ENCODE measurements around the gene IFIT1.
"Not testable (repeated sequence)": the region's sequence is repeated elsewhere in the genome, so short reads cannot be mapped to it uniquely, and the experiment has no call there.

Gene IFIT1

DNA sequence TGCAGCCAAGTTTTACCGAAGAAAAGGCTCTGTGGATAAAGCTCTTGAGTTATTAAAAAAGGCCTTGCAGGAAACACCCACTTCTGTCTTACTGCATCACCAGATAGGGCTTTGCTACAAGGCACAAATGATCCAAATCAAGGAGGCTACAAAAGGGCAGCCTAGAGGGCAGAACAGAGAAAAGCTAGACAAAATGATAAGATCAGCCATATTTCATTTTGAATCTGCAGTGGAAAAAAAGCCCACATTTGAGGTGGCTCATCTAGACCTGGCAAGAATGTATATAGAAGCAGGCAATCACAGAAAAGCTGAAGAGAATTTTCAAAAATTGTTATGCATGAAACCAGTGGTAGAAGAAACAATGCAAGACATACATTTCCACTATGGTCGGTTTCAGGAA is 10.6 kb downstream of the IFIT1 start:
- DNase-seq: no peak

DNA sequence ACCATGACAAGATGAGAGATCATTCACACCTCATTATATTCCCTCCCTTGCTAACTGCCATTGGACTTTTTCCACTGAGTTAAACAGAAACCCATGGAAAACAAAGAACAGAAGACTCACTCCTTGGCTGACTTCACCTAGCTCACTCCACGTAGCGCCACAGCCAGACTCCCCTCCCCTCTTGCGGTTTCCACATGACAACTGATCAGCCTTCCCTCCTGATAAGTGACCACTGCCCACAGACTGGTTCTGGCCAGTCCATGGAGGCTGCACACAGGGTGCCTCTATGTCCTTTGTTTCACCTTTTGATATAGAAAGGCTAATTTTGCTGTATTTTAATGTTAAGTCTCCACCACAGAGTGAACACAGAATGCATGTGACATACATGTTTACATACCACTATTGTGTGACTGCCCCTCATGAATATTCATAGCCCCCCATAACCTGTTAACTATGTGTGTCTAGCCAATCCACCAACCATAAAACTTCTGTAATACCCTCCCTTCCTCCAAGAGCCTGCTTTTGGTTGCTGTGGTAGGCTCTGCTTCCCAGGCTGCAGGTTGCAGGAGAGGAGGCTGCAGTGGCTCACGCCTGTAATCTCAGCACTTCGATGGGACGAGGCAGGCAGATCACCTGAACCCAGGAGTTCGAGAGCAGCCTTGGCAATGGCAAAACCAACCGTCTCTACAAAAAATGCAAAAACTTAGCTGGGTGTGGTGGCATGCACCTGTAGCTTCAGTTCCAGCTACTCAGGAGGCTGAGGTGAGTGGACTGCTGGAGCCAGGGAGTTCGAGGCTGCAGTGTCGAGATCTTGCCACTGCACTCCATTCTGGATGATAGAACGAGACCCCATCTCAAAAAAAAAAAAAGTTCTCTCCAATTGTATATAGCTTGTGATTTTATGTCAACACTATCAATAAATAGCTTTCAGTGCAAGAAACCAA is 12.0 kb downstream of the IFIT1 start:
- no peak for DNase-seq

DNA sequence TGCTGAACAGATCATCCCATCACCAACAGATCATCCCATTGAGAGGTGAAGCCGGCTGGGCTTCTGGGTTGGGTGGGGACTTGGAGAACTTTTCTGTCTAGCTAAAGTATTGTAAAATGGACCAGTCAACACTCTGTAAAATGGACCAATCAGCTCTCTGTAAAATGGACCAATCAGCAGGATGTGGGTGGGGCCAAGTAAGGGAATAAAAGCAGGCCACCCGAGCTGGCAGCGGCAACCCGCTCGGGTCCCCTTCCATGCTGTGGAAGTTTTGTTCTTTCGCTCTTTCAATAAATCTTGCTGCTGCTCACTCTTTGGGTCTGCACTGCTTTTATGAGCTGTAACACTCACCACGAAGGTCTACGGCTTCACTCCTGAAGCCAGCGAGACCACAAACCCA is 13.8 kb downstream of the IFIT1 start:
- not testable (repeated sequence) for DNase-seq

DNA sequence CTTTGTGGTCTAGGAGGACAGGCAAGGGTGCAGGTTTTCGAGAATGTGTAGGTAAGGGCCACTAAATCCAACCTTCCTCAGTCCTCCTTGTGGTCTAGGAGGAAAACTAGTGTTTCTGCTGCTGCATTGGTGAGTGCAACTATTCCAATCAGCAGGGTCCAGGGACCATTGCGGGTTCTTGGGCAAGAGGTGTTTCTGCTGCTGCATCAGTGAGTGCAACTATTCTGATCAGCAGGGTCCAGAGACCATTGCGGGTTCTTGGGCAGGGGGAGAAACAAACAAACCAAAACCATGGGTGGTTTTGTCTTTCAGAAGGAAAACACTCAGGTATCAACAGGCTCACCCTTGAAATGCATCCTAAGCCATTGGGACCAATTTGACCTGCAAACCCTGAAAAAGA is 15.4 kb downstream of the IFIT1 start:
- not testable (repeated sequence) for DNase-seq

DNA sequence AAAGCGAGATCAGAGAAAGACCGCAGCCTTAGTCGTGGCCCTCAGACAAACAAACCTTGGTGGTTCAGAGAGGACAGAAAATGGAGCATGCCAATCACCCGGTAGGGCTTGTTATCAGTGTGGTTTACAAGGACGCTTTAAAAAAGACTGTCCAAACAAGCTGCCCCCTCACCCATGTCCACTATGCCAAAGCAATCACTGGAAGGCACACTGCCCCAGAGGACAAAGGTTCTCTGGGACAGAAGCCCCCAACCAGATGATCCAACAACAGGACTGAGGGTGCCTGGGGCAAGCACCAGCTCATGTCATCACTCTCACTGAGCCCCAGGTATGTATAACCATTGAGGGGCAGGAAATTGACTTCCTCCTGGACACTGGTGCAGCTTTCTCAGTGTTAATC is 16.9 kb downstream of the IFIT1 start:
- not testable (repeated sequence) for DNase-seq

DNA sequence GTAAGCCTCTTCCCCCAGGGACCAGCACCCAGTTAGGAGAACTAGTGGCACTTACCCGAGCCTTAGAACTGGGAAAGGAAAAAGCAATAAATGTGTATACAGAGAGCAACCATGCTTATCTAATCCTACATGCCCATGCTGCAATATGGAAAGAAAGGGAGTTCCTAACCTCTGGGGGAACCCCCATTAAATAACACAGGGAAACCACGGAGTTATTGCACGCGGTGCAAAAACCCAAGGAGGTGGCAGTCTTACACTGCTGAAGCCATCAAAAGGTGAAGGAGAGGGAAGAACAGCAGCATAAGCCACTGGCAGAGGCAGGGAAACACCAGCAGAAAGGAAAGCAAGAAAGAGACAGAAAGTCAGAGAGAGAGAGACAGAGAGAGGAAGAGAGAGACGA is 18.1 kb downstream of the IFIT1 start:
- not testable (repeated sequence) for DNase-seq

DNA sequence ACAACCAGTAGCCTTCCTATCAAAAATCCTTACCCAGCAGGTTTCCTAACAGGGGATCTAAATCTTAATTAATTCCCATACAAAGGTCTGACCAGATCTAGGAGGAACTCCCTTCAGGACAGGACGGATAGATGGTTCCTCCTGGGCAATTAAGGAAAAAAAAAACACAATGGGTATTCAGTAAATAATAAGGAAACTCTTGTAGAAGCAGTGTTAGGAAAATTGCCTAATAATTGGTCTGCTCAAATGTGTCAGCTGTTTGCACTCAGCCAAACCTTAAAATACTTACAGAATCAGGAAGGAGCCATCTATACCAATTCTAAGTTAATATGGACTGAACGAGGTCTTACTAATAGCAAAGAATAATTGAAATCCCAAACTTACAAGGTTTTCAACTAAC is 18.7 kb downstream of the IFIT1 start:
- DNase-seq: not testable (repeated sequence)

DNA sequence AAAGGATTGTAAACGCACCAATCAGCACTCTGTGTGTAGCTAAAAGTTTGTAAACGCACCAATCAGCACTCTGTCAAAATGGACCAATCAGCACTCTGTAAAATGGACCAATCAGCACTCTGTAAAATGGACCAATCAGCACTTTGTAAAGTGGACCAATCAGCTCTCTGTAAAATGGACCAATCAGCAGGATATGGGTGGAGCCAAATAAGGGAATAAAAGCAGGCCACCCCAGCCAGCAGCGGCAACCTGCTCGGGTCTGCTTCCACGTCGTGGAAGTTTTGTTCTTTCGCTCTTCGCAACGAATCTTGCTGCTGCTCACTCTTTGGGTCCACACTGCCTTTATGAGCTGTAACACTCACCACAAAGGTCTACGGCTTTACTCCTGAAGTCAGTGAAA is 19.9 kb downstream of the IFIT1 start:
- not testable (repeated sequence) for DNase-seq

DNA sequence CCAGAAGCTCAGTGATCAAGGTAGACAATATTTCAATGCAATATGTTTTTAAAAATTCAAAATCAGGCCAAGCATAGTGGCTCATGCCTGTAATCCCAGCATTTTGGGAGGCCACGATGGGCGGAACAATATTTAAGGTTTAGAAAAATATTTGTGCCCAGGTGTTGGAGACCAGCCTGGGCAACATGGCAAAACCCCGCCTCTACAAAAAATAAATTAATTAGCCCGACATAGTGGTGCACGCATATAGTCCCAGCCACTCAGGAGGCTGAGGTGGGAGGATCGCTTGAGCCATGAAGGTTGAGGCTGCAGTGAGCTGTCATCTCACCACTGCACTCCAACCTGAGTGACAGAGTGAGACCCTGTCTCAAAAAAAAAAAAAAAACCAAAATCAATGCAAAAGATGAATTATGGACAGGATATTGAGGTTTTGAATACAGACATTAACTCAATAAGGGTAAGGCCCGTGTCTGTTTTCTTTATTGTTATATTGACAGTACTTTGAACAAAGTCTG is 21.0 kb downstream of the IFIT1 start:
- no peak for DNase-seq

DNA sequence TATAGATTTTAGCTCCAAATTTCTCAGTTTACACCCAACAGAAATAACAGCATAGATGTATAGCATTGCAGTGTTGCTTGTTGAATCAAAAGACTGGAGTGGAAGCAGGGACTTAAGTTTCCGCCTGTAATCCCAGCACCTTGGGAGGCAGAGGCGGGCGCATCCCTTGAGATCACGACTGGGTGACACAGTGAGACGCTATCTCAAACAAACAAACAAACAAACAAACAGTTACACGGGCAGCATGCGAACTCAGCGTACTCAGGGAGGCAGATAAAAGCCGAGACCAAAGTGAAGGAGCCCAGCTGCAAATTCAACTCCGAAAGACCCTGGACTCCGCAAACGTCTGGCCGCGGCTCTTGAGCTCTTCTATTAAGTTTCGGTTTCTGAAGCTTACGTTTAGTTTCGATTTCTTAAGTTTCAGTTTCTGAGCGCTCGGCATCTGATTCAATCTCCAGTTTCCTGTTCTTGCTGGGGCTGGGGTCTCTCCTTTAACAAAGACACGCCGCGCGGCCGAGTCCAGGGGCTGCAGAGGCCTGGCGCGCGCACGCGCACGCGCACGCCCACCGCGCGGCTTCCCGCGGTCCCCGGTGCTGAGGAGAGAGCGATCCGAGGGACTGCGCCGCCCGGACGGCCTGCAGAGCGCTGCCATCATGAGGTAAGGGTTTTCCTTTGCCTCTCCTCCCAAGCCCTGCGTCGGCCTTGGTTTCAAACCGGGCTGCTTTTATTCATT is 21.9 kb downstream of the IFIT1 start, which contains the start of gene IFIT5:
Gene IFIT5, plus strand, starts transcription at position 423 of the 733 bp plus-strand sequence. Its CDS starts 231 bp downstream, at position 654.
- DNase-seq: peak; percentile 88

DNA sequence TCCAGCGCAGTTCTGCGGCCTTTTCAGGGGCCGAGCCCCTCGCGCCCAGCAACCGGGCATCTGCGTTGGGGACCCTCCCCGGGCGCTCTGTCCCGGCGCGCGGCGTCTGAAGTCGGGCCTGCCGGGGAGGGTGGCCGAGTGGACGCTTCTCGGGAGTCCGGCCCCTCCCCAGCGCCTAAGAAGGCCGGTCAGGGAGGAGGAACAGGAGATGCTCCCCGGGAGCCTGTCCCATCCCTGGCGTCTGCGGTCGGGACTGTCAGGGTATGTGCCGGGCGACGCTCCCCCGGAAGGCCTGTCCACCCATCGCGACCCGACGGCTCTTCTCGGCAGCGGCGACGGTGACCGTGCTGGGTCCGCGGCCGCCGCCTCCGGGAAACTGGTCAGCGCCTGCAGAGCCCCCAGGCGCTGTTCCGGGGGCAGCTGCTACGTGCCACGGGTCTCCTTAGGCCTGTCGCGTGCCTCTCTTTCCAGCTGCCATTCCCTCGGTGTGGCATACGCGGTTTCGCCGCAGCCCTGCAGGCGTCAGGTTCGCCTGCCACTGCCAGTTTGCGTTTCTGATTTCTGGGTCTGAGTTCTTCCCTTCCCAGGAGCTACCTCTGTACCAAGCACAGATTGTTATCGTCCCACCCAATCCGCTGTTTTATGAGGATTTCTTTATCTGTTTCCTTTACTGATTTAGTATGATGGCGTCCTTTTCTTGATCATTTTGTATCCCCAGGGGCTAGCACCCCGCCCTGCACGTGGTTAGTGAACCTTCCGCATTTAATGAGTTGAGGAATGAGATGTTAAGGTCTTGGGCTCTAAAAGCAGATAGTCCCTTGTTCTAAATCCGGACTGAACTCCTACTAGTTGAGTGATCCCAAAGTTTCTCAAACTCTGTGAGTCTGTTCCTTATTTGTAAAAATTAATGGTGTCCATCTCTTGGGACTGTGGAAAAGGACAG is 22.7 kb downstream of the IFIT1 start:
- peak; percentile 65 for DNase-seq

DNA sequence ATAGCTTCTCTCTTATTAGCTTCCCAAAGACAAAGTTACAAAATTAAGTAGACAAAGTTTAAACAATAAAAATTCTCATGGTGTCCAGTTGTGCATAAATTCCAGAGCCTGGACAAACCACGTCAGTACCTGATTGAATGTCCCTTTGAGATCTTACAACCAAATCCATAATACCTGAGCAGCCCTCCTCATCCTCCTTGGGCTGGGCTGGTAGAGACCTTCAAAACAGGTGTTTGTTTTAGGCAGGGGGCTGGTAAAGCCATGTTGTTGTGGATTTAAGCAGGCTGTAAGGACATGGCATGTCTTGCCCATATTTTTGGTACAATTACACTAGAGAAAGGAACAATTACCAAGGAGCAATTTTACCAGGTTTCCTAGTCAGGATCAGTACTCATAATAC is 24.0 kb downstream of the IFIT1 start:
- DNase-seq: no peak

DNA sequence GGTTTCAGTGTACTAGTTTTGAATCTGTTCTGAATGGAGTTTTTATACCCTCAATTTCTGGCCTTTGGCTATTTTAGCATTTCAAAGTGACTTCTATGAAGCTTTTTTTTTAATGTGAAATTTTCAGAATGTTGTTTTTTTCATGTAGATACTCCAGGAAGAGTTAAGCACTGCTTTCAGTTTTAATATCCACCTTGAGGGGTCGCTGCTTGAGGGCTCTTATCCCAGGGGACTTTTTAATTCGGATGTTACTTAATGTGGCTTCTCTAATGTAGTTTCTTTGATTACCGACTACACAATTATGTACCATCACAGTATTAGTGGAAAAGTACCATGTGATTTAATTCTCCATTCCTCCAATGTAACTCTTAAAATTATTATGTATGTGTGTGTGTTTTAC is 27.1 kb downstream of the IFIT1 start:
- DNase-seq: no peak

DNA sequence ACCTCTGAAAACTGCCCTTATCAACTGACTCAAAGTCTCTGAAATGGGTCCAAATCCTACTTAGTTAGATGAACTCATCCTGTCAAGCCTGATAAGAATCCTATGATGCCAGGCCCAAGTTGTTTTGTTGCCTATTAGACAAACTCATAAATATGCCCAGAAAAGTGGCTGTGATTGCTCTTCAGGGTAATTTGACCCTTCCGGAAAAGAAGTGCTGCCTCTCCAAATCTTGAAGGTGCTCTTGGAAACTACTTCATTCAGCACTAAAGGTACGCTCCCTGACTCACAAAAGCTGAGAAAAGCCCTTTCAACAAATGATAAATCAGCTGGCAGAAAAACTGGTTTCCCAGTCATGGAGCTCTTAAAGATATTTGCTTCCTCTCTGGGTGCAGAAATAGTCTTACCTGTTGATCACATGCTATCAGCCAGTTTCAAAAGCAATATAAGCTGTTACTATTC is 28.6 kb downstream of the IFIT1 start:
- no peak for DNase-seq

DNA sequence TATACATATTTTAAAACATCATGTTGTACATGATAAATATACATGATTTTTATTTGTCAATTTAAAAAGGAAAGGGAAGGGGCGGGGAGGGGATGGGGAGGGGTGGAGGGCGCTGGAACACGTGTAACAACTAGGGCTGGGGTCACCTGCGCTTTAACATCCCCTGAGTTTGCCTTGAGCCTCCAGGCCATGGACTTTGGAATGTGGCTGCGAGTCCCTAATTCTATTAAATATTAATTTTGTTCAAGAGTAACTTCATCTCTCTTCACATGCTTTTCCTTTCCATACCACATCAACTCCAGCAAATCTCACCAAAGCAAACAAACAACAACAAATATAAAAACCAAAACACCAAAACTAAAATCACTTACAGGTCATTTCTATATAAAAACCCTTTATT is 32.6 kb downstream of the IFIT1 start:
- DNase-seq: no peak

DNA sequence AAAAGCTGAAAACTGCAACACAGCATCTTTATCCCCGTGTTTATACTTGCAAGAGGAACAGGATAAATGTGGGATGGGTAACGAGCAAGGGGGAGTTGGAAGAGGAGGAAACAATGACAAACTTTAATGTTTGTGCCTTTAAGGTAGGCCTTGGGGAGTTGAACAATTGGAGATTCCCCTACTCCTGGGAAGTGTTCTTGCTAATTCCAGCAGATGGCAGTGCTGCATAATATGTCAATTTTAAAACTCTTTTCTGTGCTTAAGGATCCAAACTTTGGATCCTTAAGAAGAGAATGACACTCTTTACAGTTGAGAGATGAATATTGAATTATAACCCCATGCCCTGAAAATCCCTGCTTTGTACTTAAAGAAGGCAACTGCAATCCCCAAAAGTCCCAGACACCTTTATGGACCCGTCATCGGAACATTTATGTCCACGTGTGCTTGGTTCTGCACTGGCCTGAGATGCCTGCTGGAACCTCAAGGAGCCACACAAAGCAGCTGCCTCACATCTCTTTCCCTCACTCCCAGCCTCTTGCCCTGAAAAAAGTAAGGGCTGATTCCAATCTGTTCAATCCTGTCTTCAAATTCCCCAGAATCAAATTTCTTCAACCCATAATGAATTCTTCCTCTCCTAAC is 33.9 kb downstream of the IFIT1 start:
- DNase-seq: no peak

DNA sequence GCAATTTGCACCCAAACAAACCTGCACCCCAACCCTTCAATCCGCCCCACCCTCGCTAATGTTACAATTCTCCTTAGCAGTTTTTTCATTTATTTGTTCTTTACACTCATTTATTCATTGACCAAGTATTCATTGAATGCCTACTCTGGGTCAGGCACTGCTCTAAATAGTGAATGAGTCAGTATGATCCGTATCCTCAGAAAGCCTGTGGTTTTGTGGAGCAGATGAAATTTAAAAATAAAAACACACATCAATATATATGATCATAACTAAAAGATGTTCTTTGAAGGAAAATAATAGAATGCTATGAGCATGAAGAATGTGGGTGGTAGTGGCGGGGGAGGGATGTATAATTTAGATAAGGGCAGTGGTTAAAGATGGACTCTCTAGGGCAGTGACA is 35.2 kb downstream of the IFIT1 start:
- DNase-seq: no peak

DNA sequence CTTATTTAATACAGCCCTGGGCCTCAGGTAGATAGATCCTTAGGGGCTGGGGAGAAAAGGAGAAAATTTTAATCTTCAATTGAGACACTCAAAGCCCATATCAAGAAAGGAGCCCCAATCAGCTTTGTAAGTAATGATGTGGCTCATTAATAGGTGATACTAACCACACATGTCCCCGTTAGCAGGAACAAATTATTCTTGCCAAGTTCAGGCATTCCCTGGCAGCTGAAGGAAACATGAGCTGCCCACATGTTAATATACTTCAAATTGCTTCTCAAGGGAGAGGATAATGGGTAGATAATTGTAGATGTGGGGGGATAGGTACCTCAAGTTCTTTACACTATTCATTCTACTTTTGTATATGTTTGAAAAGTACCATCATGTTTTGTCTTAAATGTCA is 36.5 kb downstream of the IFIT1 start:
- no peak for DNase-seq

DNA sequence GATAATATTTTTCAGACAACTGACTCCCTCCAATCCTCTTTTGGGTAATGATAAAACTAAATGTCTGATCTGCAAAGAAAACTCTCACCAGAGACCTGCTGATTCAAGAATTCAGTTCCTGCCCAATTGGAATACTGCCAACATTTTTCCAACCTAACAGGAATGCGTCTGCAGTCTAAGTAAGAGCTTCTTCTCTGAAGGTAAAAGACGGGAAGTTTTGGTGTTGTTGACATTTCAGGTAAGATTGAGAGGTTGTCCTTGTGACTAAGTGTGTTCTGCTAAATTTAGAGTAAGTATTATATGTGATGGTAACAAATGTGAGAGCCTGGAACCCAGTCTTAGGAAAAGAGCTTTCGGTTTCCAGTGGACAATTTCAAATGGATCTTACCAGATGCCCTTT is 39.6 kb downstream of the IFIT1 start:
- no peak for DNase-seq

DNA sequence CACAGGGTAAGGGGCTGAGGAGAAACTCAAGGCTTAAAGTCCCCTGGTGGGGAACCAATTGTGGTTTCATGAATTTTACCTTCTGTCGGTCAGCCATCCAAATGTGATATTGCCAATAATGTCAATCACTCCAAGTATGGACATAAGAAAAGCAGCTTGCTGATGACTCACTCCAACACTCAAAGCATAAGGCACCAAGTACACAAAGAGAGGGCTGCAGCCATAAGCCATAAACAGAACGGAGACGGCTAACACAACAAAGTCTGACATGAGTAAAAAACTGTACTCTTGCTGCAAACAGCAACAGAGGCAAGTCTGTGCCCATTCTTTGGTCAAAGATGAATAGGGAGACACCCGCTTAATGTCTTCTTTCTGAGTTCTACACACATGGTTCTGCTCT is 46.1 kb downstream of the IFIT1 start:
- DNase-seq: no peak

DNA sequence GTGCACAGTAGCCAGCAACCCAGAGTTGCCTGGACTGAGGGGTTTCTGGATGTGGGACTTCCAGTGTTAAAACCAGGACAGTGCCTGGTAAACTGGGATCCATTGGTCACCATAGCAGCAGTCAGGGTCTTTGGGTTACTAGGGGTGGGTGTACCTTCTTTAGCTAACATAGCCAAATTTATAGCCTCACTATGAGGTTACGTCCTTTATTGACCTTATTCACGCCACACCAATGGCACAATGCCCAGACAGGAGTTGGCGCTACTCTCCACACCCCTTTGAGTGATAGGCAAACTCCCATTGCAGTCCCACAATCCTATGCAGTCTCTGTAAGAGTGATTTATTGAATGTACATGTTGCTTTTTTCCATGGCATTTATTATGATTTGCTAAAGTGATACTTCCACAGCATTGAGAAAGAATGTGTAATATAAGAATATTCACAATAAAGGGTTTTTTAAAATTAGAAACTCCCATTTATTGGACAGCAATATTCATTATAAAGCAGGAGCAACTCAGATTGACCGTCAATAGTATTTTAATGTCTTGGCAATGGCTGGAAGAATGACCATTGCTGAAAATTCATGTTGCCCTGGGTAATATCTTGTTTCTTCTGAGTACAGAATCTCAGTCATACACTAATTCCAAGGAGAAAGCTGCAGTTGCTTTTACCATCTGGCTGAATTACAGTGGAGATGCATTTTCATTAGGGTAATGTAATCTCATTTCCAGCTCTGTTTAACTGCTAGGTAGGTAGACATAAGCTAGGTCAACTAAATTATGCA is 48.0 kb downstream of the IFIT1 start:
- peak; percentile 28 for DNase-seq

All from femur (tissue), 1 donor.